CD14-positive monocyte (primary cell): ENCODE measurements around the gene PSMC1. TPM values are rescaled to one million over a fixed set of nuclear protein-coding genes. Genes with fewer than 3 reads are reported as not detected.

Source experiments
- DNase-seq, 3 donors: peaks; one replicate each; pipeline ENCODE4 v3.0.0-alpha.2; 2011 to 2022
- H2AFZ ChIP-seq: 2 replicates; pipeline ENCODE4 v1.6.0; 2012; ENCODE audit warnings: mild to moderate bottlenecking, low read depth, low read length, inconsistent platforms; ENCODE audit not compliant: insufficient read depth, poor library complexity, severe bottlenecking
- H3K27ac ChIP-seq, 2 donors: 1 replicate in 1 of 2; 2 replicates in 1 of 2; pipeline ENCODE4 v1.5.1; 2012 to 2013; ENCODE audit warnings: low read length in 2 of 2, control low read depth in 1 of 2, inconsistent platforms in 1 of 2, low read depth in 1 of 2, mild to moderate bottlenecking in 1 of 2
- H3K27me3 ChIP-seq, 2 donors: one replicate each; pipeline versions ENCODE4 v1.6.0 to v1.6.1; 2011 to 2013; ENCODE audit warnings: low read length in 2 of 2; ENCODE audit not compliant: control insufficient read depth in 2 of 2, insufficient read depth in 2 of 2
- H3K36me3 ChIP-seq, 2 donors: replicated peaks in 1 of 2; 1 replicate in 1 of 2; 2 replicates in 1 of 2; pipeline versions ENCODE4 v1.5.1 to v1.6.1; 2012 to 2013; ENCODE audit warnings: low read length in 2 of 2, control low read depth in 1 of 2, inconsistent platforms in 1 of 2, mild to moderate bottlenecking in 1 of 2; ENCODE audit not compliant: insufficient read depth in 2 of 2, control insufficient read depth in 1 of 2
- H3K4me1 ChIP-seq, 2 donors: 1 replicate in 1 of 2; 2 replicates in 1 of 2; pipeline versions ENCODE4 v1.5.1 to v1.6.1; 2012 to 2013; ENCODE audit warnings: low read length in 2 of 2, control low read depth in 1 of 2, inconsistent platforms in 1 of 2, mild to moderate bottlenecking in 1 of 2, moderate library complexity in 1 of 2; ENCODE audit not compliant: insufficient read depth in 2 of 2, control insufficient read depth in 1 of 2
- H3K4me2 ChIP-seq: replicated peaks from 2 replicates; pipeline ENCODE3; 2012; ENCODE audit warnings: low read length, moderate library complexity, mild to moderate bottlenecking; ENCODE audit not compliant: poor library complexity, severe bottlenecking; ENCODE audit errors: extremely low read depth
- H3K4me3 ChIP-seq, 3 experiments: fragments of 200-600 bp in 1 of 3; sonication (generic) in 1 of 3; replicated peaks in 1 of 3; 1 replicate in 2 of 3; 2 replicates in 1 of 3; pipeline ENCODE4 v1.5.1; 2011 to 2013; ENCODE audit warnings: low read length in 3 of 3, mild to moderate bottlenecking in 3 of 3, control low read depth in 2 of 3, low read depth in 2 of 3, inconsistent platforms in 1 of 3, moderate library complexity in 1 of 3
- H3K79me2 ChIP-seq: 2 replicates; pipeline ENCODE4 v1.6.0; 2012; ENCODE audit warnings: mild to moderate bottlenecking, control low read depth, inconsistent platforms, low read length, moderate library complexity; ENCODE audit not compliant: insufficient read depth
- H3K9ac ChIP-seq: 2 replicates; pipeline ENCODE4 v1.6.0; 2017; ENCODE audit warnings: low read length, mild to moderate bottlenecking; ENCODE audit not compliant: insufficient read depth, poor library complexity, severe bottlenecking
- H3K9me3 ChIP-seq, 2 donors: replicated peaks in 1 of 2; 1 replicate in 1 of 2; 2 replicates in 1 of 2; pipeline versions ENCODE4 v1.5.1 to v1.6.1; 2012 to 2013; ENCODE audit warnings: low read length in 2 of 2, control low read depth in 1 of 2; ENCODE audit not compliant: control insufficient read depth in 1 of 2, insufficient read depth in 1 of 2
- H4K20me1 ChIP-seq: 2 replicates; pipeline ENCODE4 v1.6.0; 2012; ENCODE audit warnings: mild to moderate bottlenecking, low read length, control low read depth, moderate library complexity; ENCODE audit not compliant: insufficient read depth
- H3K27ac Mint-ChIP-seq, 7 donors: one replicate each; pipeline ENCODE4 v1.8.0; 2020; ENCODE audit warnings: mild to moderate bottlenecking in 7 of 7, mixed read lengths in 7 of 7, moderate library complexity in 6 of 7, inconsistent platforms in 2 of 7
- H3K27me3 Mint-ChIP-seq, 3 donors: one replicate each; pipeline ENCODE4 v1.8.0; 2021 to 2022; ENCODE audit warnings: low read depth in 3 of 3, mild to moderate bottlenecking in 3 of 3, mixed read lengths in 3 of 3, moderate library complexity in 3 of 3, inconsistent platforms in 1 of 3
- H3K36me3 Mint-ChIP-seq, 2 donors: one replicate each; pipeline ENCODE4 v1.8.0; 2020; ENCODE audit warnings: mixed read lengths in 2 of 2, inconsistent platforms in 1 of 2, mild to moderate bottlenecking in 1 of 2
- H3K4me1 Mint-ChIP-seq: one replicate; pipeline ENCODE4 v1.8.0; 2020; ENCODE audit warnings: mild to moderate bottlenecking, mixed read lengths
- H3K4me3 Mint-ChIP-seq, 2 donors: one replicate each; pipeline ENCODE4 v1.8.0; 2020; ENCODE audit warnings: mild to moderate bottlenecking in 2 of 2, mixed read lengths in 2 of 2, moderate library complexity in 1 of 2
- H3K9me3 Mint-ChIP-seq, 7 donors: one replicate each; pipeline ENCODE4 v1.8.0; 2020 to 2022; ENCODE audit warnings: mixed read lengths in 7 of 7, mild to moderate bottlenecking in 6 of 7, moderate library complexity in 6 of 7, inconsistent platforms in 2 of 7
- WGBS: methylation state at CpG from one replicate; pipeline ENCODE4 v1.1.5; 2013; ENCODE audit warnings: missing lambda C conversion rate; ENCODE audit not compliant: insufficient coverage; 5-methylcytosine and 5-hydroxymethylcytosine counted together
- intact Hi-C, 2 donors: fragments of 100-400 bp; cut with micrococcal nuclease; formaldehyde crosslinking; loops; one replicate each; pipeline versions ENCODE4 v1.15.0 to v1.15.1; 2023
- polyA plus RNA-seq, 3 donors: library from polyadenylated mRNA; depleted of rRNA in 1 of 3; unstranded in 2 of 3; stranded (reverse) in 1 of 3; fragments of 300-500 nt in 2 of 3; fragments of >200 nt in 1 of 3; fragmentation: Illumina TruSeq in 2 of 3; gene quantifications; 1 replicate in 2 of 3; 2 replicates in 1 of 3; pipeline ENCODE4 v1.2.3, GENCODE V29; 2012 to 2021
- TF ChIP-seq, protein P1 (sequence below): fragments of 200-600 bp; IDR thresholded peaks from one replicate; pipeline ENCODE4 v1.8.0; 2022; ENCODE audit warnings: antibody characterized with exemption, mild to moderate bottlenecking

Gene PSMC1
- polyA plus RNA-seq, 3 donors = 53.4 to 158 (median 128) TPM

DNA sequence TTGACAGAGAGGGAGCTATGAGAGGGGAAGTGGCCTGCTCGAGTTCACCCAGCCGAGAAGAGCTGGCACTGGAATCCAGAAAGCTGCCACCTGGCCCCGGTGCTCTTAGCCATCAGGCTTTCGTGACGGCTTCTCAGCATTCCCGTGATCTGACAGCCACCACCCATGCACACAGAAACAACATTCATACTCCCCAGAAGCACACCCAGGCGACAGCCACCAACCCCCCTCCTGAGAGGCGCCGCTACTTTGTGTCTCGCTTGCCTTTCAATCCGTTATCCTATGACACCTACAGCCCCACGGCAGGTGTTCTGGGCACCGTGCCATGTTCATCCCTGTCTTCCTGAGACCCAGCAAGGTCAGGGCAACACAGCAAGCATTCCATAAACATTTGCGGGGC, 31.4 kb downstream of the PSMC1 start:
- Mint-ChIP-seq H3K27ac (peak overlapping the region in 2 of 7 donors; percentile 27 to 70), H3K27me3 (peaks cover 0 to 6% (median 0%) of the 10 kb centered on the region in 3 donors), H3K9me3 (peaks cover 0 to 2% (median 0%) of the 10 kb centered on the region in 7 donors), H3K4me1 (no peaks in the 10 kb centered on the region), H3K36me3 (peaks cover 78 to 95% of the 10 kb centered on the region in 2 donors), H3K4me3 (no peak overlapping the region)
- Histone ChIP-seq H3K4me2 (no peak overlapping the region), H3K4me3 (no peak overlapping the region), H3K27ac (no peak overlapping the region), H3K79me2 (no peaks in the 10 kb centered on the region), H4K20me1 (no peaks in the 10 kb centered on the region), H3K36me3 (peaks cover 74 to 96% of the 10 kb centered on the region in 2 donors), H3K4me1 (no peaks in the 10 kb centered on the region), H3K9me3 (no peaks in the 10 kb centered on the region), H3K9ac (no peak overlapping the region), H2AFZ (no peak overlapping the region), H3K27me3 (no peaks in the 10 kb centered on the region)
- no peak for DNase-seq
- intact Hi-C loops = no loop called here
- WGBS = 97% methylated on average over 14 of the region's 14 CpGs
- TF ChIP-seq, protein P1, sequence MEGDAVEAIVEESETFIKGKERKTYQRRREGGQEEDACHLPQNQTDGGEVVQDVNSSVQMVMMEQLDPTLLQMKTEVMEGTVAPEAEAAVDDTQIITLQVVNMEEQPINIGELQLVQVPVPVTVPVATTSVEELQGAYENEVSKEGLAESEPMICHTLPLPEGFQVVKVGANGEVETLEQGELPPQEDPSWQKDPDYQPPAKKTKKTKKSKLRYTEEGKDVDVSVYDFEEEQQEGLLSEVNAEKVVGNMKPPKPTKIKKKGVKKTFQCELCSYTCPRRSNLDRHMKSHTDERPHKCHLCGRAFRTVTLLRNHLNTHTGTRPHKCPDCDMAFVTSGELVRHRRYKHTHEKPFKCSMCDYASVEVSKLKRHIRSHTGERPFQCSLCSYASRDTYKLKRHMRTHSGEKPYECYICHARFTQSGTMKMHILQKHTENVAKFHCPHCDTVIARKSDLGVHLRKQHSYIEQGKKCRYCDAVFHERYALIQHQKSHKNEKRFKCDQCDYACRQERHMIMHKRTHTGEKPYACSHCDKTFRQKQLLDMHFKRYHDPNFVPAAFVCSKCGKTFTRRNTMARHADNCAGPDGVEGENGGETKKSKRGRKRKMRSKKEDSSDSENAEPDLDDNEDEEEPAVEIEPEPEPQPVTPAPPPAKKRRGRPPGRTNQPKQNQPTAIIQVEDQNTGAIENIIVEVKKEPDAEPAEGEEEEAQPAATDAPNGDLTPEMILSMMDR = no peak

DNA sequence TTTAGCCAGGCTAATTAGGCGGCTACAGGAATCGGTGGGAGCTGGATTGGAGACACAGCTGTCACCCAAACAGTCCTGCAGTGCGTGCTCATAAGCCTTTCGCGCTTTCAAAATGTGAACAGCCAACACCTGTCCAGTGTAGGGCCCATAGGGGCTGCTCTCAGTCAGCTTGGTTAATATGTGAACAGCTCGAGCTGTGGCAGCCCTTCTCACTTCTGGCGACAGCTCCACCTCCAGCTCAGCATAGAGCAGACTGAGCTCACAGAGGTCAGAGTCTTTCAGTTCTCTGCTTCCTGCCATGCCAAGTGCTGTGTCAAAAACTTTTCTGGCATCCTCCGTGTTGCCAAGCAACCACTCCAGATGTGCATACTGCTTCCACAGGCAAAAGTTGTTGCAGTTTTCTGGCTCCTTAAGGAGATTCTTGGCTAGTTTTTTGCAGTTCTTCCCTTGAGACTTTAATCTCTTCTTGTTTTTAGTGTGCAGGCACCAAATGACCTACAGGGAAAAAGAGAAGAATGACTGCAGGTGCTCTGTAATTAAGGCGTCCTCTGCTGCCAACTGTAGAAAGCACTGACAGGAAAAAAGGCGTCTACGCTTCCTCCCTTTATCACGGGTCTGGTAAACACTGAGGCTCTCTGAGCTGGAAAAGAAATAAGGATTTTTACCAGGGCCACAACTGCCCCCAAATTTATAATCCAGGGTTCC, 32.5 kb downstream of the PSMC1 start:
- no peaks in the 10 kb centered on the region for H4K20me1 ChIP-seq
- peaks cover 0 to 2% (median 0%) of the 10 kb centered on the region in 7 donors for H3K9me3 Mint-ChIP-seq
- no peak overlapping the region for H3K4me2 ChIP-seq
- no peaks in the 10 kb centered on the region for H3K27me3 ChIP-seq
- H3K9ac ChIP-seq = no peak overlapping the region
- H3K4me1 Mint-ChIP-seq = peaks cover under 1% of the 10 kb centered on the region
- TF ChIP-seq, protein P1 = no peak
- peaks cover 1 to 2% of the 10 kb centered on the region in 2 donors for H3K4me1 ChIP-seq
- H3K36me3 Mint-ChIP-seq = peaks cover 75 to 94% of the 10 kb centered on the region in 2 donors
- peak overlapping the region in 1 of 2 donors; percentile 26 for H3K27ac ChIP-seq
- H3K27ac Mint-ChIP-seq = peak overlapping the region in 4 of 7 donors; percentile 16 to 57 (median 24)
- WGBS = 84% methylated on average over 10 of the region's 12 CpGs
- peaks cover 0 to 6% (median 0%) of the 10 kb centered on the region in 3 donors for H3K27me3 Mint-ChIP-seq
- no peak overlapping the region for H3K4me3 Mint-ChIP-seq
- H3K36me3 ChIP-seq = peaks cover 68 to 96% of the 10 kb centered on the region in 2 donors
- intact Hi-C loops = no loop called here
- peaks cover 2% of the 10 kb centered on the region for H3K79me2 ChIP-seq
- no peak for DNase-seq
- no peak overlapping the region for H2AFZ ChIP-seq
- H3K9me3 ChIP-seq = no peaks in the 10 kb centered on the region
- no peak overlapping the region for H3K4me3 ChIP-seq
